Measurements from ENCODE around the gene PROSER2. TPM values are rescaled to one million over a fixed set of nuclear protein-coding genes. Genes with fewer than 3 reads are reported as not detected.
"Not testable (repeated sequence)": the region's sequence is repeated elsewhere in the genome, so short reads cannot be mapped to it uniquely, and the experiment has no call there.

Gene PROSER2
- total RNA-seq, 1 donor from 2014 or later = 0.32 TPM

- intact Hi-C loops (cut with micrococcal nuclease) = no loop called here
These were observed 12.5 kb downstream of the PROSER2 start for GRCh38 chr10:11835704-11836103.

- intact Hi-C loops (cut with micrococcal nuclease) = no loop called here
These were observed 14.4 kb downstream of the PROSER2 start for GRCh38 chr10:11837372-11838161.

GRCh38 chr10:11838298-11838852 lies 15.2 kb downstream of the PROSER2 start:
- intact Hi-C loops (cut with micrococcal nuclease) = no loop called here

- intact Hi-C loops (cut with micrococcal nuclease) = no loop called here
These were observed 18.2 kb downstream of the PROSER2 start for GRCh38 chr10:11841375-11841774.

GRCh38 chr10:11842411-11842810 lies 19.3 kb downstream of the PROSER2 start:
- intact Hi-C loops (cut with micrococcal nuclease) = no loop called here

- intact Hi-C loops (cut with micrococcal nuclease) = no loop called here
These were observed 22.0 kb downstream of the PROSER2 start for GRCh38 chr10:11845113-11845512.

- intact Hi-C loops (cut with micrococcal nuclease) = no loop called here
These were observed 23.4 kb downstream of the PROSER2 start for GRCh38 chr10:11846542-11846941.

- intact Hi-C loops (cut with micrococcal nuclease) = no loop called here
These were observed 26.1 kb downstream of the PROSER2 start for GRCh38 chr10:11849277-11849676.

- intact Hi-C loops (cut with micrococcal nuclease) = no loop called here
These were observed 26.8 kb downstream of the PROSER2 start for GRCh38 chr10:11849911-11850310.

GRCh38 chr10:11851910-11852309 lies 28.8 kb downstream of the PROSER2 start:
- intact Hi-C loops (cut with micrococcal nuclease) = no loop called here

GRCh38 chr10:11852637-11853036 lies 29.5 kb downstream of the PROSER2 start:
- intact Hi-C loops (cut with micrococcal nuclease) = not testable (repeated sequence)

GRCh38 chr10:11853468-11853867 lies 30.3 kb downstream of the PROSER2 start:
- intact Hi-C loops (cut with micrococcal nuclease) = no loop called here

- intact Hi-C loops (cut with micrococcal nuclease) = no loop called here
These were observed 31.1 kb downstream of the PROSER2 start for GRCh38 chr10:11854301-11854700.

- intact Hi-C loops (cut with micrococcal nuclease) = no loop called here
These were observed 32.9 kb downstream of the PROSER2 start for GRCh38 chr10:11856089-11856488.

- intact Hi-C loops (cut with micrococcal nuclease) = no loop called here
These were observed 33.5 kb downstream of the PROSER2 start for GRCh38 chr10:11856678-11857077.

- intact Hi-C loops (cut with micrococcal nuclease) = no loop called here
These were observed 34.9 kb downstream of the PROSER2 start for GRCh38 chr10:11858093-11858492.

GRCh38 chr10:11861341-11861740 lies 38.2 kb downstream of the PROSER2 start:
- intact Hi-C loops (cut with micrococcal nuclease) = no loop called here

GRCh38 chr10:11861811-11862428 lies 38.8 kb downstream of the PROSER2 start:
- intact Hi-C loops (cut with micrococcal nuclease) = loop anchor here (2.0 kb wide), 1 partner anchor 151 kb away; no protein-coding TSS in a partner anchor

GRCh38 chr10:11863353-11864109 lies 40.4 kb downstream of the PROSER2 start:
- intact Hi-C loops (cut with micrococcal nuclease) = loop anchor here (1.0 to 2.0 kb wide), 2 partner anchors 44 to 153 kb away; no protein-coding TSS in a partner anchor

- intact Hi-C loops (cut with micrococcal nuclease) = no loop called here
These were observed 41.6 kb downstream of the PROSER2 start for GRCh38 chr10:11864727-11865126.

GRCh38 chr10:11865561-11865960 lies 42.4 kb downstream of the PROSER2 start:
- intact Hi-C loops (cut with micrococcal nuclease) = no loop called here

All from T-helper 2 cell treated with Interferon-gamma antibody and Interleukin-4, amounts not matched to agents 100 ng/mL and 5 ng/mL, for 36 hours (primary cell).